Stimulated activated CD4-positive, alpha-beta T cell treated with anti-CD3 and anti-CD28 coated beads, Interleukin-1b, Interleukin-23, amount 100 ng/mL, for 1 hour (primary cell): ENCODE data around the gene GZMM.

ENCODE experiments used
- DNase-seq, 2 donors: peaks; one replicate each; pipeline ENCODE4 v3.0.0-alpha.2; 2020; ENCODE audit warnings: low read depth in 2 of 2

The GZMM gene

GRCh38 chr19:535017-535835 lies 8.6 kb upstream of the GZMM start:
- no peak for DNase-seq

DNA sequence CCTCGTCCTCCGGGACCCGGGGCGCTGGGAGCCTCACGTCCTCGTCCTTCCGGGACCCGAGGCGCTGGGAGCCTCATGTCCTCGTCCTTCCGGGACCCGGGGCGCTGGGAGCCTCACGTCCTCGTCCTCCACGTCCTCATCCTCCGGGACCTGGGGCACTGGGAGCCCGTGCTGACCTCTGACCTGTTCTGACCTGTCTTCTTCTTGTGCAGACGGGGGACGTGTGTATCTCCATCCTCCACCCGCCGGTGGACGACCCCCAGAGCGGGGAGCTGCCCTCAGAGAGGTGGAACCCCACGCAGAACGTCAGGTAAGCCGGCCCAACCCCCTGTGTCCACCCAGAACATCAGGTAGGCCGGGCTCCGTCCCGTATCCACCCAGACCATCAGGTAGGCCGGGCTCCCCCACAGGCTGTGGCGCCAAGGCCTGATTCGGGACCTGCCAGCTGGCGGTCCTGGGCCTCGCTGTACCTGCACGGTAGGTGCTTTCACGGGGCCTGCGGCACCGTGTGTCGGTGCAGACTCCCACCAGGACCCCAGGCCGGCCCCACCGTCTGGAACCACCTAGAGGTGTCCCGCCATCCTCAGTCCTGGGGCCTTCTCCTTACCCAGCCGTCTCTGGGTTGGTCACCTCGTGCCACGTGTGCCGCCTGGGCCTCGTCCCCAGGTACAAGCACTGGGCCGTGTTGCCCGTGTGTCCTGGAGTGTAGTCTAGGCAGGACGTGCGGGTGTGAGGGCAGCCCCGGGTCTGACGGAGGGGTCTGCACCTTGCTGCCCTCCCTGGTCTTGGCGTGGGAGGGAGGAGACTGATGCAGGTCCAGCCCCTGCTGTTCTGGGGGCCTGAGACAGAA lies 7.6 kb upstream of the GZMM start:
- no peak for DNase-seq

DNA sequence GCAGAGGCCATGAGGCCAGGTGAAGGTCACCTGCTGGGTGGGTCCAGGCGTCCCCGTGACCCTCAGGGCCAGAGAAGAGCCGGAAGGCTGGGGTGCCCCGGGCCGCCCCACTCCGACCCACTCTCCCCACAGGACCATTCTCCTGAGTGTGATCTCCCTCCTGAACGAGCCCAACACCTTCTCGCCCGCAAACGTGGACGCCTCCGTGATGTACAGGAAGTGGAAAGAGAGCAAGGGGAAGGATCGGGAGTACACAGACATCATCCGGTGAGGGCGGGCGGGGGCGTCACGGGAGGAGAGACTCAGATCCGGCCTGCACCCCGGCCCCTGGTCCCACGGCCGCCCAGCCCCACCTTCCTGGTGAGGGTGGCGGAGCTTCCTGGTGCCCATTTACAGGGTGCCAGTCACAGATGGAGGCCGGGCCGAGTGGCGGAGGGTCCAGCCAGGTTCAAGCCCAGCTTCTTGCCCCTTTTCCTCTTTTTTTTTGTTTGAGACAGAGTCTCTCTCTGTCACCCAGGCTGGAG lies 6.9 kb upstream of the GZMM start:
- DNase-seq, result no peak

GRCh38 chr19:538641-539428 lies 5.0 kb upstream of the GZMM start:
- DNase-seq, result no peak

DNA sequence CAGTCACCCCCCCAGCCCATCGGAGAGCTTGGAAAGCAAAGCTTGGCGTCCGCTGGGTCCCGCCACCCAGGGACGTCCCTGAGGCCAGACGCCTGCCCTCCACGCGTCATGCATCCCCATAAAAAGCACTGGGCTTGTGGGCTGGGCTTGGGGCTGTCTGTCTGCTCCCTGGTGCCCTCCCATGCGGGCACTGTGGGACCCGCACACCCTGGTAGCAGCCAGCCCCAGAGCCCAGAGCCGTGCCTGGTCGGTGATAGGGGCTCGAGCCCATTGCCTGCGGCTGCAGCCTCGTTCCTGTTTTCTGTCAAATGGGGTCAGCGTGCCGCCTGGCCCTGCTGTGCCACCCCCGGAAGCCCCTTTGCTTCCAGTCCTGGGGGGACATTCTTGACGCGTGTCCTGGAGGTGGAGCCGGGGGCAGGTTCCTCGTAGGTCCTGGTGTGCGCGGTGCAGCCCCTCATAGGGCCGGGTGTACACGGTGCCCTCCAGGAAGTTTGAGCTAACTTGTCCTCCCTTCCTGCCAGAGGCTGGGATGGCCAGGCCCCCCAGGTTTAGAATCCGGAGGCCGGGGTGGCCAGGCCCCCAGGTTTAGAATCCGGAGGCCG lies 4.3 kb upstream of the GZMM start:
- DNase-seq, result no peak

DNA sequence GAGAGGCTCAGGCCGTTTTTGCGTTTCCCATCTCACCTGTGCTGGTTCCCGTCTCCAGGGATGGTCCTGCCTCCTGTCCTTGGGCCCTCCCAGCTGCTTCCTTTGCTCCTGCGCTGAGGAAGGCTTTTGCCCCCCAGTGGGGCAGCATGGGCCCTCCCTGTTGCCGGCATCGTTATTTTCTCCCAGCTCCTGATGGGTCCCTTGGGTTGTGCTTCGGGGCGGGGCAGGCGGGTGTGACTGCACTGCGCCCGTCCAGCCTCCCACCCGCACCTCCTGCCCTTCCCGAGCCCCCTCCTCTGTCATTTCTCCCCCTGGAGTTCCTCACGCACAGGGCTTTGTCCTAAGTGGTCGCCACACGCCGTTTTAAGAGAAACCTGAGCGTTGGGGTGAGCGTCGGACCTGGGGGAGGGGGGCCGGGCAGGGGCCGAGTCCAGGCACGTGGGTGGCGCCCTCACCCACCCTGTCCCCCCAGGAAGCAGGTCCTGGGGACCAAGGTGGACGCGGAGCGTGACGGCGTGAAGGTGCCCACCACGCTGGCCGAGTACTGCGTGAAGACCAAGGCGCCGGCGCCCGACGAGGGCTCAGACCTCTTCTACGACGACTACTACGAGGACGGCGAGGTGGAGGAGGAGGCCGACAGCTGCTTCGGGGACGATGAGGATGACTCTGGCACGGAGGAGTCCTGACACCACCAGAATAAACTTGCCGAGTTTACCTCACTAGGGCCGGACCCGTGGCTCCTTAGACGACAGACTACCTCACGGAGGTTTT lies 2.8 kb upstream of the GZMM start:
- no peak for DNase-seq

DNA sequence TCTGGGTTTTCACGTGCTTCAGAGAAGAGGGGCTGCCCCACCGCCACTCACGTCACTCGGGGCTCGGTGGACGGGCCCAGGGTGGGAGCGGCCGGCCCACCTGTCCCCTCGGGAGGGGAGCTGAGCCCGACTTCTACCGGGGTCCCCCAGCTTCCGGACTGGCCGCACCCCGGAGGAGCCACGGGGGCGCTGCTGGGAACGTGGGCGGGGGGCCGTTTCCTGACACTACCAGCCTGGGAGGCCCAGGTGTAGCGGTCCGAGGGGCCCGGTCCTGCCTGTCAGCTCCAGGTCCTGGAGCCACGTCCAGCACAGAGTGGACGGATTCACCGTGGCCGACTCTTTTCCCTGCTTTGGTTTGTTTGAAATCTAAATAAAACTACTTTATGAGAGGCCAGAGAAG lies 2.2 kb upstream of the GZMM start:
- DNase-seq, result no peak

- DNase-seq, result no peak
Observed at GRCh38 chr19:542173-542866, 1.5 kb upstream of the GZMM start.

GRCh38 chr19:547117-547516 lies 3.3 kb downstream of the GZMM start:
- DNase-seq, result no peak

DNA sequence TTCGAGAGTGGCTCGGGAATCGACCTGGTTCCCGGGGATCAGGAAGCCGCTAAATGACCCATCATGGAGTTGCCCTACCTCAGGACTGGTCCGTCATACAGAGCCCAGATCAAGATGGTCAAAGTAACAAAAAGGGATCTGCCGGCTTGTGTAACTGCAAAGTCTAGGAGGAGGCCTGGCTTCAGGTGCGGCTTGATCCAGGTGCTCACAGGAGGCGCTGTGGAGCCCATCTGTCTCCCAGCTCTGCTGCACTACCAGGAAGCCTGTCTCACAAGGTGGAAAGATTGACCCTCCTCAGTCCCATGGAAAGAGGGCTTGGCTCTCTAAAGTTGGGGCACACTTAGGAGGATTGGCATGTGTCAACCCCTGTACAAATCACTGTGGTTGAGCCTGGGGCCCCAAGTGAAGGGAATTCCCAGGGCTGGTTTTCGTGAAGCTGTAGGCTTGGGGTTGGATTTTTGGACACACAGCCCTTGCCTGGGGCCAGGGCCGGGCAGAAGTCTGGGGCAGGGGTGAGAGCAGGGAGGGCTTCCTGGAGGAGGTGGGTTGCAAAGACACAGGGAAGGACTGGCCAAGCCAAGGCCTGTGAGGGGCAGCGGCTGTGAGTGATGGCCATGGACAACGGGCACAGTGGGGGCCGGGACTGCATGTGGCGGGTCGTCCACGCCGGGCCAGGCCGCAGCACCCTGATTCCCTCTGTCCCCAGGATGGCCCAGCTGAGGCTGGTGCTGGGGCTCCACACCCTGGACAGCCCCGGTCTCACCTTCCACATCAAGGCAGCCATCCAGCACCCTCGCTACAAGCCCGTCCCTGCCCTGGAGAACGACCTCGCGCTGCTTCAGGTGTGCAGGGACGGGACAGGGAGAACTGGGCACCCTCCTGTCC lies 4.2 kb downstream of the GZMM start:
- no peak for DNase-seq

GRCh38 chr19:548886-549830 lies 5.3 kb downstream of the GZMM start:
- DNase-seq, result no peak

DNA sequence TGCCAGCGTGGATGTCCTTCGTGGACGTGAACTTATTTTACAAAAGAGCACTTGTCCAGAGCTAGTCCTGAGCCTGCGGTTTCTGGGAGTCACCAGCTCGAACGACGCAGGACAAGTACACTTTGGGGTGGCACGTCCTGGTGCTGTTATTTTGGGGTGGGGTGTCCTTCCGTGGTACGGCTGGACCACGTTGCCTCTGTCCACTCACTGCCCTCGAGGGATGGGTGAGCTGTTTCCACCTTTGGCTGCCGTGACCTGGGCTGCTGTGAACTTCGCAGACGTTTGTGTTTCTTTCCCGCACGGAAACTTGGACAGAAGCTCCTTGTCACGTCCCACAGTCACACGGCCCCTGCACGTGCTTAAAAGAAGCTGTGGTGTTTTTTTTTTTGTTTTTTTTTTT lies 11.0 kb downstream of the GZMM start:
- DNase-seq, result no peak

GRCh38 chr19:555474-555808 lies 11.6 kb downstream of the GZMM start:
- DNase-seq, result no peak

GRCh38 chr19:556611-557382 lies 12.9 kb downstream of the GZMM start:
- no peak for DNase-seq

GRCh38 chr19:558770-559439 lies 15.1 kb downstream of the GZMM start:
- DNase-seq, result no peak

GRCh38 chr19:560121-560520 lies 16.3 kb downstream of the GZMM start:
- no peak for DNase-seq

GRCh38 chr19:566403-566802 lies 22.6 kb downstream of the GZMM start:
- DNase-seq, result no peak
